Neural crest cell (in vitro differentiated cells): Measurements from ENCODE around the gene CFAP141. TPM values are rescaled to one million over a fixed set of nuclear protein-coding genes. Genes with fewer than 3 reads are reported as not detected.

Experiments used
- DNase-seq: peaks from one replicate; pipeline ENCODE4 v3.0.0; 2021; ENCODE audit warnings: low read depth, mixed read lengths, low spot score
- H3K27ac Mint-ChIP-seq: one replicate; pipeline ENCODE4 v1.8.0; 2021; ENCODE audit warnings: mild to moderate bottlenecking, mixed read lengths; ENCODE audit not compliant: unreplicated experiment
- H3K27me3 Mint-ChIP-seq: 2 replicates; pipeline ENCODE4 v1.8.0; 2021; ENCODE audit warnings: low read depth, mild to moderate bottlenecking, mixed read lengths
- H3K36me3 Mint-ChIP-seq: 2 replicates; pipeline ENCODE4 v1.8.0; 2021; ENCODE audit warnings: low read depth, mild to moderate bottlenecking, mixed read lengths
- H3K4me1 Mint-ChIP-seq: 2 replicates; pipeline ENCODE4 v1.8.0; 2021; ENCODE audit warnings: mixed read lengths
- H3K4me3 Mint-ChIP-seq: one replicate; pipeline ENCODE4 v1.8.0; 2021; ENCODE audit warnings: mild to moderate bottlenecking, mixed read lengths
- H3K9me3 Mint-ChIP-seq: 2 replicates; pipeline ENCODE4 v1.8.0; 2021; ENCODE audit warnings: mixed read lengths
- total RNA-seq: library from RNA; stranded (reverse); gene quantifications from 2 replicates; pipeline ENCODE4 v1.2.1, GENCODE V29; 2021
- TF ChIP-seq, protein P1 (sequence below): fragments of 200-600 bp; sonication (generic); conservative IDR thresholded peaks from 2 replicates; pipeline ENCODE4 v1.5.0; 2021; ENCODE audit warnings: antibody characterized with exemption, mild to moderate bottlenecking

CFAP141 gene
- total RNA-seq, 1 donor from 2014 or later = not detected

DNA sequence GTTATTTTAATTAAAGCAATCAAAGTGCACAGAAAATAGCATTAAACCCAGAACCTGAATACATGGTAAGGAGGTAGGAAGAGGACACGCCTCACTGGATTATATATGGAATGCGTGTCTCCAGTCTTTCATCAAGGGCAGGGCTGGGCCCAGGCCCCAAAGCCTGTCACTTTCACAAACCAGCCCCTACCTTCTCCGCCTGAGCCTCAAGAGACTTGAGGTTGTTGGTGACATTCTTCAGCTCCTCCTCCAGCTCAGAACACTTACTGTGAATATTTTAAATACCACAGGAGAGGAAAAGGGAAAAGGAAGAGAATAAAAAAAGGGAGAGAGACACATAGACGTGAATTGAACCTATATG is 34.9 kb downstream of the CFAP141 start:
- Mint-ChIP-seq H3K36me3 (peaks cover 22% of the 10 kb centered on the region), H3K4me1 (peaks cover 5% of the 10 kb centered on the region), H3K27ac (no peak overlapping the region), H3K9me3 (no peaks in the 10 kb centered on the region), H3K27me3 (no peaks in the 10 kb centered on the region), H3K4me3 (no peak overlapping the region)
- DNase-seq = no peak
- TF ChIP-seq, protein P1, sequence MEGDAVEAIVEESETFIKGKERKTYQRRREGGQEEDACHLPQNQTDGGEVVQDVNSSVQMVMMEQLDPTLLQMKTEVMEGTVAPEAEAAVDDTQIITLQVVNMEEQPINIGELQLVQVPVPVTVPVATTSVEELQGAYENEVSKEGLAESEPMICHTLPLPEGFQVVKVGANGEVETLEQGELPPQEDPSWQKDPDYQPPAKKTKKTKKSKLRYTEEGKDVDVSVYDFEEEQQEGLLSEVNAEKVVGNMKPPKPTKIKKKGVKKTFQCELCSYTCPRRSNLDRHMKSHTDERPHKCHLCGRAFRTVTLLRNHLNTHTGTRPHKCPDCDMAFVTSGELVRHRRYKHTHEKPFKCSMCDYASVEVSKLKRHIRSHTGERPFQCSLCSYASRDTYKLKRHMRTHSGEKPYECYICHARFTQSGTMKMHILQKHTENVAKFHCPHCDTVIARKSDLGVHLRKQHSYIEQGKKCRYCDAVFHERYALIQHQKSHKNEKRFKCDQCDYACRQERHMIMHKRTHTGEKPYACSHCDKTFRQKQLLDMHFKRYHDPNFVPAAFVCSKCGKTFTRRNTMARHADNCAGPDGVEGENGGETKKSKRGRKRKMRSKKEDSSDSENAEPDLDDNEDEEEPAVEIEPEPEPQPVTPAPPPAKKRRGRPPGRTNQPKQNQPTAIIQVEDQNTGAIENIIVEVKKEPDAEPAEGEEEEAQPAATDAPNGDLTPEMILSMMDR = no peak

DNA sequence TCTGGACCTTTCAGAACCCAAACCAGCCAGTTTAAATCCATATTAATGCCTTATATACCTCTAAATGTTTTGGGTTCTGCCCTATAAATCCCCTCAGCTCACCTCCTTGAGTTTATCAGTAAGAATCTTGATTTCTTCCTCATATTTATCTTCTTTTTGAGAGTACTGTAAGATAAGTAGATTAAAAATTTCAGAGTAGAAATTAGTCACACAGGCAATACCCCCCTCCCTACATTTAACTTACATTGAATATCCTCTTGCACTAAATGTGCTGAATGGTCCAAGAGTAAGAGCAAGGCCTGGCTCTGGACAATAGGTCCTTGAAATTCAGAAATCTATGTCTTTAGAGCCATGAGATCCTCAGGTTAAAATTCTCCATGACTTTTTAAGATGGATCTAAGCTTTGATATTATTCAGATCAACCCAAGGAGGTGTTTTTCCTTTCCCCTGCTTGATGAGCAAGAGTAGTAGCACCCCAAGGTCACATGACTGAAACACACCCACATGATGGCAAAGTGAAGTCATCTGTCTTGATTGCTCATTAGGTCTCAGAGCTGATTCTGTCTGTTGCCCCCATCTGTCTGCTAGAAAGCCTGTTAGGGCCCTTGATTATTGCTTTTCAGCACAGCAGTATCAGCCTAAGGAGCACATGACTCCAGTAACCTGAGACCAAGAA is 35.4 kb downstream of the CFAP141 start:
- H3K4me1 Mint-ChIP-seq = peaks cover 5% of the 10 kb centered on the region
- no peak overlapping the region for H3K4me3 Mint-ChIP-seq
- no peaks in the 10 kb centered on the region for H3K27me3 Mint-ChIP-seq
- TF ChIP-seq, protein P1 = no peak
- H3K27ac Mint-ChIP-seq = no peak overlapping the region
- no peak for DNase-seq
- peaks cover 27% of the 10 kb centered on the region for H3K36me3 Mint-ChIP-seq
- H3K9me3 Mint-ChIP-seq = no peaks in the 10 kb centered on the region

DNA sequence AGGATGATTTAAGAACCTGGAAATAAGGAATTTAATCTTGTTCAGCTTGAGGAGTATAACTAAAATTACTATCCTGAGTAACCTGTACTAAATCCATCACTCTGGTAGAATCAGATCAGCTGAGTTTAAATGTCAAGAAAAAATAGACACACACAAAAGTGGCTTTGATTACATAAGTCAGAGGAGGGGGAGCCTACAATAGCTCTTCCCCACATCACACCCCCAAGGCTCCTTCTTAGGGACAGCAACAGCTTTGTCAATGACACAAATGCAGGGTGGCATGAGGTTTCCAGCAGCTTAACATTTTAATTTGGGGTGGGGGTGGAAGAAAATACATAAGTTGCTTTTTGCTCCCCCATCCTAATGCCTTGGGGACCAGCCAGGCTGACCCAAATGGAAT is 38.7 kb downstream of the CFAP141 start:
- Mint-ChIP-seq H3K4me1 (peaks cover 5% of the 10 kb centered on the region), H3K36me3 (peaks cover 44% of the 10 kb centered on the region), H3K27ac (no peak overlapping the region), H3K9me3 (no peaks in the 10 kb centered on the region), H3K4me3 (no peak overlapping the region), H3K27me3 (no peaks in the 10 kb centered on the region)
- TF ChIP-seq, protein P1 = no peak
- no peak for DNase-seq

DNA sequence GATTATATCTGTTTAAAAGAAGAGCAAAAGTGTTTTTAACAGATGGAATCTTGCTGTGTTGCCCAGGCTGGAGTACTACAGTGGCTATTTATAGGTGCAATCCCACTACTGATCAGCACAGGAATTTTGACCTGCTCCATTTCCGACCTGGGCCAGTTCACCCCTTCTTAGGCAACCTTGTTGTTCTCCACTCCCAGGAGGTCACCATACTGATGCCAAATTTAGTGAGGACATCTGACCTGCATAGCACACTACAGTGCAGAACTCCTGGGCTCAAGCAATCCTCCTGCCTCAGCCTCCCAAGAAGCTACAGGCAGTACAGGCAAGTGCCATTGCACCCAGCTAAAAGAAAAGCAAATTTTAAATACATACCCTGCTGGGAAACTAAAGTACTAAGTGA is 39.9 kb downstream of the CFAP141 start:
- Mint-ChIP-seq H3K4me3 (no peak overlapping the region), H3K9me3 (no peaks in the 10 kb centered on the region), H3K4me1 (peaks cover 5% of the 10 kb centered on the region), H3K27me3 (no peaks in the 10 kb centered on the region), H3K27ac (no peak overlapping the region), H3K36me3 (peaks cover 36% of the 10 kb centered on the region)
- no peak for DNase-seq
- TF ChIP-seq, protein P1 = no peak

DNA sequence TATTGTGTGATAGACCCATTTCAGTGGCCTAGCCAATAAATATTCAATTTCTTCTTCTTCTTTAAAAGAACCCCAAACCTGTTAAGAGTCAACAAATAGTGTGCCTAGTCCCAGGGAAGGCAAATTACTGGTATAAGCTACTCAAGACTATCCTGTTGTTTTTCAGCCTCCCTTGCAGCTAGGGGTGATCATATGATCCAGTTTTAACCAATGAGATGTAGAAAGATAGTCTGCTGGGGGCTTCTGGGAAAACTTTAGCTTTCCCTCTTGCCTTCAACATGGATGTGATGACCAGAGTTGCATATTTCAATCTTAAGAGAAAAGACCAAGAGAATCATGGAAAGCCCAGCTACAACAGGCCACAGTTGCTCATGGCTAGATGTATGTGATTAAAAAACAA is 46.6 kb downstream of the CFAP141 start:
- TF ChIP-seq, protein P1 = no peak
- H3K36me3 Mint-ChIP-seq = peaks cover 49% of the 10 kb centered on the region
- H3K27me3 Mint-ChIP-seq = no peaks in the 10 kb centered on the region
- H3K4me3 Mint-ChIP-seq = no peak overlapping the region
- H3K27ac Mint-ChIP-seq = no peak overlapping the region
- H3K9me3 Mint-ChIP-seq = peaks cover 4% of the 10 kb centered on the region
- no peak for DNase-seq
- peaks cover 32% of the 10 kb centered on the region for H3K4me1 Mint-ChIP-seq
